HepG2 (cell line): ENCODE measurements around the gene ZNF554. TPM values are rescaled to one million over a fixed set of nuclear protein-coding genes. Genes with fewer than 3 reads are reported as not detected.

Experiments
- ARNTL ChIP-seq: sonication (generic); formaldehyde crosslinking; IDR thresholded peaks from 2 replicates; pipeline ENCODE4 v1.4.0; 2020; ENCODE audit warnings: mild to moderate bottlenecking, missing genetic modification reagents
- ATAD3A ChIP-seq: sonication (generic); formaldehyde crosslinking; IDR thresholded peaks from 2 replicates; pipeline ENCODE4 v1.4.0; 2020; ENCODE audit warnings: missing genetic modification reagents
- ATF3 ChIP-seq: sonication (generic); formaldehyde crosslinking; IDR thresholded peaks from 2 replicates; pipeline ENCODE4 v1.4.0; 2020; ENCODE audit warnings: missing genetic modification reagents
- CSRNP2 ChIP-seq: sonication (generic); formaldehyde crosslinking; conservative IDR thresholded peaks from 2 replicates; pipeline ENCODE4 v1.8.0; 2022; ENCODE audit warnings: low read depth, missing genetic modification reagents
- ETV6 ChIP-seq: sonication (generic); formaldehyde crosslinking; conservative IDR thresholded peaks from 2 replicates; pipeline ENCODE4 v1.4.0; 2020; ENCODE audit warnings: missing genetic modification reagents
- FOSL2 ChIP-seq: sonication (generic); formaldehyde crosslinking; IDR thresholded peaks from 2 replicates; pipeline ENCODE4 v1.4.0; 2020; ENCODE audit warnings: missing genetic modification reagents
- GMEB1 ChIP-seq: sonication (generic); formaldehyde crosslinking; IDR thresholded peaks from 2 replicates; pipeline ENCODE4 v1.5.1; 2020; ENCODE audit warnings: missing genetic modification reagents, mild to moderate bottlenecking, borderline replicate concordance
- MTERF4 ChIP-seq: sonication (generic); formaldehyde crosslinking; IDR thresholded peaks from 2 replicates; pipeline ENCODE4 v1.8.0; 2023; ENCODE audit warnings: mild to moderate bottlenecking, missing genetic modification reagents
- MXD4 ChIP-seq: IDR thresholded peaks from 2 replicates; pipeline ENCODE4 v1.6.1; 2016; ENCODE audit warnings: mild to moderate bottlenecking, missing biosample characterization, missing genetic modification reagents
- NFATC3 ChIP-seq: sonication (generic); formaldehyde crosslinking; IDR thresholded peaks from 2 replicates; pipeline ENCODE4 v1.5.1; 2020; ENCODE audit warnings: mild to moderate bottlenecking, missing genetic modification reagents
- RFX1 ChIP-seq: fragments of 450-650 bp; IDR thresholded peaks from 2 replicates; pipeline ENCODE4 v1.6.1; 2017
- TERF1 ChIP-seq: sonication (generic); formaldehyde crosslinking; IDR thresholded peaks from 2 replicates; pipeline ENCODE4 v1.8.0; 2022; ENCODE audit warnings: mild to moderate bottlenecking, missing genetic modification reagents, moderate library complexity
- ZNF264 ChIP-seq: sonication (generic); formaldehyde crosslinking; IDR thresholded peaks from 2 replicates; pipeline ENCODE4 v1.4.0; 2020; ENCODE audit warnings: missing genetic modification reagents
- ZNF276 ChIP-seq: sonication (generic); formaldehyde crosslinking; IDR thresholded peaks from 2 replicates; pipeline ENCODE4 v1.4.0; 2020; ENCODE audit warnings: mild to moderate bottlenecking, low read depth, missing genetic modification reagents
- ZNF589 ChIP-seq: sonication (generic); formaldehyde crosslinking; conservative IDR thresholded peaks from 2 replicates; pipeline ENCODE4 v1.8.0; 2022; ENCODE audit warnings: mild to moderate bottlenecking, moderate library complexity, missing genetic modification reagents
- ZNF605 ChIP-seq: sonication (generic); formaldehyde crosslinking; IDR thresholded peaks from 2 replicates; pipeline ENCODE4 v1.8.0; 2022; ENCODE audit warnings: mild to moderate bottlenecking, missing genetic modification reagents
- ZNF709 ChIP-seq: sonication (generic); formaldehyde crosslinking; IDR thresholded peaks from 2 replicates; pipeline ENCODE4 v1.5.0; 2020; ENCODE audit warnings: mild to moderate bottlenecking, missing genetic modification reagents
- ZSCAN9 ChIP-seq: IDR thresholded peaks from 2 replicates; pipeline ENCODE4 v1.6.1; 2016; ENCODE audit warnings: borderline replicate concordance
- polyA plus RNA-seq, 8 experiments: library from polyadenylated mRNA; depleted of rRNA in 3 of 8; stranded (reverse) in 7 of 8; unstranded in 1 of 8; fragments of >200 nt; fragmentation: Illumina TruSeq in 4 of 8; extraction: Trizol in 4 of 8; gene quantifications; 2 replicates each; pipeline versions ENCODE4 v1.2.1 to v1.2.3, GENCODE V29; 2011 to 2016; ENCODE audit warnings: low read depth in 4 of 8, missing spikeins in 1 of 8, mixed read lengths in 1 of 8; ENCODE audit not compliant: insufficient read depth in 1 of 8
- total RNA-seq, 5 experiments: library from RNA; depleted of rRNA; stranded (reverse); fragments of >200 nt; fragmentation: Illumina TruSeq; extraction: Trizol; gene quantifications; 2 replicates each; pipeline ENCODE4 v1.2.3, GENCODE V29; 2016; ENCODE audit warnings: low read depth in 1 of 5

ZNF554 gene
- total and polyA plus RNA-seq, 2 of the 13 experiments (the other 11 are each of a cell fraction or from before 2014, with no cell fraction given), result 2.2 to 2.7 TPM

- TF ChIP-seq ETV6 (no peak), ARNTL (CRISPR knock-in tag) (no peak), ATF3 (CRISPR knock-in tag) (peak; percentile 17), ZNF264 (no peak), ATAD3A (CRISPR knock-in tag) (no peak), FOSL2 (CRISPR knock-in tag) (no peak), ZNF589 (CRISPR knock-in tag) (0 out of 2 replicates have a peak, but pooled peaks have one; percentile 42), ZNF709 (CRISPR knock-in tag) (peak; percentile 92), MXD4 (peak; percentile 65), ZNF276 (CRISPR knock-in tag) (0 out of 2 replicates have a peak, but pooled peaks have one; percentile 36), RFX1 (peak; percentile 80), ZNF605 (CRISPR knock-in tag) (0 out of 2 replicates have a peak, but pooled peaks have one; percentile 48), MTERF4 (CRISPR knock-in tag) (peak; percentile 87), GMEB1 (peak; percentile 67), CSRNP2 (CRISPR knock-in tag) (no peak), TERF1 (CRISPR knock-in tag) (no peak), NFATC3 (CRISPR knock-in tag) (no peak), ZSCAN9 (no peak; the same call in 1 of the 2 replicates)
Measured at GRCh38 chr19:2785244-2785997, 34.2 kb upstream of the ZNF554 start, which contains the start of gene THOP1 (continued).
